ENCODE data around the gene CCDC110.

The CCDC110 gene

DNA sequence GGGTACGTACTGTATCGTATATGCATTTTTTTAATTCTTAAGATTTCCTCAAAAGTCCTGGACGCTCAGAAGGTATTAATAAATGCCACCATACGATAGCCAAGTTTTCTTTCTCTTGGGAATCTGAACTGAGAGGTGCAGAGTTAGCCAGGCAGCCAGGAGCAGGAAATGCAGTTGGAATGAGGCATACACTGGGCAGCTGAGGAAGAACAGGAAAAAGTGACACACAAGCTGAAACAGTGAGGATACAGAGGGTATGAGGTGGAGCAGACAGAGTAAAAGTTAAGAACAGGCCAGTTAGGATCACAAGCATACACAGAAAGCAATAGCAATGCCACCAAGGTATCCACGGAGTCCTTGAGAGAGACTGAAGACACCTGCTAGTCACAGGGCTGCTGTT is 59.1 kb downstream of the CCDC110 start:
- no peak for DNase-seq

DNA sequence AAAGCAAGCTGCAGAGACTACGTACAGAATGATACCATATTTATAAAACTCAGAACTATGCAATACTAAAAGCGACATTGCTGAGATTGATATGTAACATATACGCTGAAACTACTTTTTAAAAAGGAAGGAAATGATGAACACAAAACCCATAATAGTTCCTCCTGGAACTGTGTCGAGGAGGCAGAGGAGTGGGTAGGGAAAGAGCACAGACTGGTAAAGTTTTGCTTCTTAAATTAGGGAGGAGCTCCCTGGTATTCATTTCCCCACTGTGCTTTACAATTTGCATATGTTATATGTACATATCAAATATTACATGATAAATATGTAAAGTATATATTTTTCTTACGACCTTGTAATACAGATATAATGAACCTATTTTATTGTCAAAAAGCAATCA is 59.7 kb downstream of the CCDC110 start:
- DNase-seq, result no peak

DNA sequence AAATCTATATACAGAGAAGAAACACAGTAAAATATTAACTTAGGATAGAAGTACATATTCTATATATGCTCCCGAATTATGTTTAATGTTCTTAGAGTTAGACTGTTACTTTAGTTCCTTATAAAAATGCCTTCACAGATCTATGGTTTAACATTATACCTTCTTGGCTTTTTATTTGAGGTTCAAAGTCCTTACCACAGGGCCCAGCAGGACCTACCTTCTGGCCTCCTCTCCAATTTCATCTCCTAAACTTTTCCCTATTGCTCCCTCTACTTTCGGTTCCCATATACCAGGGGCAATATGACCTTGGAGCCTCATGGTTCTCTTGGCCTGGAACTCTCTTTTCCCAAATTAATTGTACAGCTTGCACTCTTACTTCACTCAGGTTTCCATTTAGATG is 63.1 kb downstream of the CCDC110 start:
- DNase-seq, result no peak

DNA sequence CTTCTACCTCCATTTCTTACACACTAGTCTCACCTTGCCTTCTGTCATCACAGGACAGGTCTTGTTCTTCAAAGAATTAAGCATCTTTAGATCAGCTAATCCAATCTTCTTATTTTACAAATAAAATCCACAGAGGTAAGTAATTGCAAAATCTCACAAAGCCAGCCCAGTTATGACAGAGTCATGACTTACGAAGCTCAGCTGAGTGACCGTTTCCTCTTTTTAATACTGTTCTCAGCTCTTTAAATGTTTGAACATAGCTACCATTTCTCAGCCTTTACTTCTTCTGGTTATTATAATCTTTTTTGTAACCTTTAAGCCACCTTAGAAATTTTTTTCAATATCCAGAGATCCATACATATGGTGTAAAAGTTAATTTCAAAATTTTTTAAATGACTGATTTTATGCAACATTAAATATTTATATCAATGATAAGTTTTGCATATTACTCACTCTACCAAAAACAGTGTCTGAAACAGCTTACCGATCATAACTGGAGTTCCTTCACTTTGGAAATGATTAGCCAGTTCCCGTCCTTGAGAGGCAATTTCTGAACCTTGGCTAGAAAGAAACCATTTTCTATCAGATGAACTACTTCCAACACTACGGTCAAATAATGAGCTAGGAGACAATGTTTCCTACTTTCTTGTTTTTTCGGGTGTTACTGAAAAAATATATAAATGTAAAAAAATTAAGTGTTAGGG is 66.1 kb downstream of the CCDC110 start:
- DNase-seq, result no peak

DNA sequence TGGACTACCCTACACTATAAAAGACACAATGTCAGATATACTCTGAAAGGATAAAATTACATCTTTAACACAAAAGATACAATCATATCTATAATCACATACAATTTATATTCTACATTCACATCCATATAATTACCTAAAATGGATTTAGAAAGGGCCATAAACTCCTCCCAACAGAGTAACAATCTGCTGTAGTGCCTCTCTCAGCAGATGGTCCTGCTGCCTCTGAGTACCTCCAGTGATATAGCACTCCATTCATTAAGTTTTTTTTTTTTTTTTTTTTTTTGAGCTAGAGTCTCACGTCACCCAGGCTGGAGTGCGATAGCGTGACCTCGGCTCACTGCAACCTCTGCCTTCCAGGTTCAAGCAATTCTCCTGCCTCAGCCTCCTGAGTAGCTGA is 67.5 kb downstream of the CCDC110 start:
- DNase-seq, result no peak

DNA sequence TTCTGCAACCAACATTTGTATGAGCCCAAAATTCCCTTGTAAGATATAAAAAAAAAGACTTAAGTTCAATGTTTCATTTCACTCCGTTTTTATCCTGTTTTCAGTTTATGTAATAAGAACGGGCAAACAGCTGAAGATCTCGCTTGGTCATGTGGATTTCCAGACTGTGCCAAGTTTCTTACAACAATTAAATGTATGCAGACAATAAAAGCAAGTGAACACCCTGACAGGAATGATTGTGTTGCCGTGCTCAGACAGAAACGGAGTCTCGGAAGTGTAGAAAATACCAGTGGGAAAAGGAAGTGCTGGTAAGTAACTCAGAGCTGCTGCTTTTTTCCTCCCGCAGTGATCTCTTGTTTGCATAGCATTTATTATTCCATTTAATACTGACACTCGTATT is 72.1 kb downstream of the CCDC110 start:
- DNase-seq, result no peak

DNA sequence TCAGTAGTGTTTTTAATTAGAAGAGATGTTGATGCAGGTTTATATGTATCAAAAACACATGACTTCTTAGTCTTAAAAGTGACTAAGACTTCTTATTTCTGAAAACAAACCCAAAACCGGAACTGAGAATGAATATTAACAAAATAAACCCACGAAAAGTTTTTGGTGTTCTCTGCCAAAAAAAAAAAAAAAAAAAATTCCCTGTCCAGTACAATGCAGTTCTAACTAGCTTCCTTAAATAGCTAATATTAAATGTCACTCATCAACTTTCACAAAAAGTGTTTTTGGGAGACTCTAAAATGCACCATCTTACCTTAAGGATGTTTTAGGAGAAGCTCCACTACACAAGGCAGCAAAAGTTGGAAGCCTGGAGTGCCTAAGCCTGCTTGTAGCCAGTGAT is 72.9 kb downstream of the CCDC110 start:
- no peak for DNase-seq

DNA sequence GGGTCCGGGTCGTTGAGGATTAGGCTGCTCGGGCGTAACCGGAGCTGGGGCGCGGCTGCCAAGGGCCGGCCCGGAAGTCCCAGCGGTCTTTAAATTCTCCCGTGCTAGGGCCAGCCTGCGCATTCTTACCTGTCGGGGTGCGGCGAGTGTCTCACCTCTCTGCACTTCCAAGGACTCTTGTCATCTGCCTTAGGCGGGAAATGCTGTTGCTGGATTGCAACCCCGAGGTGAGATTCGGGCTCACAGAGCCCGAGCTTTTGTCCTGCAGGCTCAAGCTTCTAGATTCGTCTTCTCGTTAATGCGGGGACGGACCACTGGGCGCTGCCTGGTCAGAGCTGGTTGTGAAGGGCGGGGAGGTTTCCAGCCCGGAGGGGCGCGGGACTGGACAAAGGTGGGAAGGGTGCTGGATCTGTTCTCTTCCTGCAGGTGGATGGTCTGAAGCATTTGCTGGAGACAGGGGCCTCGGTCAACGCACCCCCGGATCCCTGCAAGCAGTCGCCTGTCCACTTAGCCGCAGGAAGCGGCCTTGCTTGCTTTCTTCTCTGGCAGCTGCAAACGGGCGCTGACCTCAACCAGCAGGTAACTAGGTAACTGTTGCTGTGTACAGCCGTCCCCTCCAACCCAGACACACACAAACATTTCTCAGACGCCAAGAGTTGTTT is 74.7 kb downstream of the CCDC110 start, which contains the start of gene ANKRD37:
Gene ANKRD37, plus strand, starts transcription at position 118 of the 662 bp plus-strand sequence. Its CDS starts 83 bp downstream, at position 201.
- no peak for DNase-seq

DNA sequence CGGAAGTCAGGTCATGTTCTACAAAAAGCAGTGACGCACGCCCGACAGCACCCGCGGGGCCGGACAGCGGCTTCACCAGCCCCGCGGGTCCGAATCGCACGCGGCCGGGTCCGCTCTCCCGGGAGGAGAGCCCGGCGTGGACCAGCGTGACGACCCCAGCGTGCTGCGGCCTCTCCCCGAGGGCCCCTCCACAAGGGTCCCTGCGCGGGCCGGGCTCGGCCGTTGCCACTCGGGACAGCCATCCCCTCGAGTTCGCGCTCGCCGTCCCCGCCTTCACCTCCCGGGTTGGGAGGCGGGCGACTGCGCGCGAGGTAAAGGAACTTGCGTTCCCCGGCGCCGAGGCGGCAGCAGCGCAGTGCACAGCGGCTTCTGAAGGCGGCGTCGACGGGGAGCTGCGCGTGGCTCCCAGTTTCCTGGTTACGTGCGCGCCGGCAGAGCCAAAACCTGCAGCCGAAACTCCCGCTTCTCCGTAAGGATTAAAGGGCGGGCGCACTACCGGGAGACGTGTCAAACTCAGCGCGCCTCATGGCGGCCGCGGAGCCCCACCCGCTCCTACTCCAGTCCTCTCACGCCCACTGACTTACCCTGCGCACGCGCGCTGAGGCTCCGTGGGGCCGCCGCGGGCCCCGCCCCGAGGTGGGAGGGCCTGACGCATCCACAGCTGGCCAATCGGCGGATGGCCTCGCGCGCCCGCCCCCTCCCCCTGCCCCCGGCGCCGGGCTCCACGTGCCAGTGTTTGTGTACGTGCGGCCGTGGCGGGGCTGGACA is 75.4 kb downstream of the CCDC110 start:
- peak; percentile 97 for DNase-seq

DNA sequence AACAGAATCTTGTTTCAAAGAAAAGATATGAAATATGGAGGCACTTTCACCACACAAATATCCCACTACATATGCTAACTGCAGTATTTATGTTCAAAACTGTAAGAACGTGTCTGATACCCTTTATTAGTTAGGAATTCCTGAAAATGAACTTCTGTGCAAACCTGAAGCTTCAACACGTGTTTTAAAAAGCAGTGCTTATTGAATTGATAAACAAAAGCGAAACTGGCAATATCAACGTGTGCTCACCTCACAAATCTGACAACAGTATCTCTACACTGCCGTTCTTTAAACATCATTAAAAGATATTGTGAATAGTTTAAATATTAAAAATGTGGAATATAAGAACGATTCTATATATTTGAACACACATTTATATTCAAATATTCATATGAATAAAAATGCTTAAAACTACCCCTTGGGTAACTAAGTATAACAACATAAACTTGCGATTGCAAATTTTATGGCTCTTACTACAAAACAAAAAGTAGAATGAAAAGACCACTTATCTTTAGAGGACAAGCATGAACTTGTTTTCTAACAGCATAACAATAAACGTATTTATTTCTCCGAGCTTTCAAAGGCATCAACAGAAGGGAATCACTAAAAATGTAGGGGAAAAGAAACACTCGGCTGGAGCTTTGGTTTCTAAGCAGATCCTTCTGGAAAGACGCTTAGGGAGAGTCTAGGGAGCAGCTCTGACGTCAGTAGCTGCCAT is 76.1 kb downstream of the CCDC110 start, which contains the start of gene LRP2BP:
Gene LRP2BP, minus strand, starts transcription at position 687 of the 718 bp plus-strand sequence. CDS start 17,738 bp downstream, outside the sequence.
- no peak for DNase-seq

Data from retina (tissue), 1 donor.